WERI-Rb-1 (cell line): ENCODE results near the gene ESR2.
"Not testable (repeated sequence)": the region's sequence is repeated elsewhere in the genome, so short reads cannot be mapped to it uniquely, and the experiment has no call there.

Experiments used
- DNase-seq: peaks from one replicate; pipeline ENCODE4 v3.0.0-alpha.2; 2020
- H3K27ac ChIP-seq: fragments of 250-450 bp; sonication (Bioruptor Pico); 2 replicates; pipeline ENCODE4 v1.5.1; 2020; ENCODE audit warnings: mild to moderate bottlenecking, moderate library complexity
- H3K27me3 ChIP-seq: fragments of 250-450 bp; sonication (Bioruptor Pico); 2 replicates; pipeline ENCODE4 v1.5.1; 2021; ENCODE audit warnings: mild to moderate bottlenecking, low read depth, moderate library complexity; ENCODE audit not compliant: insufficient read depth, severe bottlenecking
- H3K36me3 ChIP-seq: fragments of 250-450 bp; sonication (Bioruptor Pico); 2 replicates; pipeline ENCODE4 v1.5.1; 2020; ENCODE audit warnings: mild to moderate bottlenecking, moderate library complexity
- H3K4me3 ChIP-seq: 2 replicates; pipeline ENCODE4 v1.5.1; 2011; ENCODE audit warnings: low read depth, mild to moderate bottlenecking, control low read depth, low read length
- H3K9me3 ChIP-seq: fragments of 250-450 bp; sonication (Bioruptor Pico); 2 replicates; pipeline ENCODE4 v1.5.1; 2021; ENCODE audit warnings: mild to moderate bottlenecking, moderate library complexity; ENCODE audit not compliant: severe bottlenecking
- TF ChIP-seq, protein P1 (sequence below): IDR thresholded peaks from 2 replicates; pipeline ENCODE4 v1.5.1; 2011; ENCODE audit warnings: low read depth, mild to moderate bottlenecking, control low read depth, inconsistent platforms, low read length

ESR2 gene

DNA sequence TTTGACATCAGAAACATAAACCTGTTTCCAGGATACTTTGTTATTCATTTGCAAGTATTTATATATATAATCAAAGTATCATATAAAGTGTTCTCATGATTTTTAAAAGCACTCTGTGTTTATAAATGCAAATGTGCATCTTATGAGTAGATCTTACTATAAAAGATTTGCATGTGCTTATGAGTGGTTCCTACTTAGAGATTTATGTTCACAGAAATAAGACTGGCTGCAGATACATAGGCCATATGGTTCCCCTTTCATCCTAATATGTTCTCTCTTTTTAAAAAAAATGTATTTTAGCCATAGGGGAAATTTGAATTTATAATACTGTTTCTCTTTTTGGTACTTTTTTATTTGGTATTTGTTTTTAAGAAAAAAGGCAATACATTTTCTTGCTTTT, 174.2 kb downstream of the ESR2 start:
- H3K27me3 ChIP-seq: no peaks in the 10 kb centered on the region
- H3K27ac ChIP-seq: no peak overlapping the region
- DNase-seq: no peak
- no peak overlapping the region for H3K4me3 ChIP-seq
- H3K9me3 ChIP-seq: no peaks in the 10 kb centered on the region
- peaks cover 47% of the 10 kb centered on the region for H3K36me3 ChIP-seq
- TF ChIP-seq, protein P1, sequence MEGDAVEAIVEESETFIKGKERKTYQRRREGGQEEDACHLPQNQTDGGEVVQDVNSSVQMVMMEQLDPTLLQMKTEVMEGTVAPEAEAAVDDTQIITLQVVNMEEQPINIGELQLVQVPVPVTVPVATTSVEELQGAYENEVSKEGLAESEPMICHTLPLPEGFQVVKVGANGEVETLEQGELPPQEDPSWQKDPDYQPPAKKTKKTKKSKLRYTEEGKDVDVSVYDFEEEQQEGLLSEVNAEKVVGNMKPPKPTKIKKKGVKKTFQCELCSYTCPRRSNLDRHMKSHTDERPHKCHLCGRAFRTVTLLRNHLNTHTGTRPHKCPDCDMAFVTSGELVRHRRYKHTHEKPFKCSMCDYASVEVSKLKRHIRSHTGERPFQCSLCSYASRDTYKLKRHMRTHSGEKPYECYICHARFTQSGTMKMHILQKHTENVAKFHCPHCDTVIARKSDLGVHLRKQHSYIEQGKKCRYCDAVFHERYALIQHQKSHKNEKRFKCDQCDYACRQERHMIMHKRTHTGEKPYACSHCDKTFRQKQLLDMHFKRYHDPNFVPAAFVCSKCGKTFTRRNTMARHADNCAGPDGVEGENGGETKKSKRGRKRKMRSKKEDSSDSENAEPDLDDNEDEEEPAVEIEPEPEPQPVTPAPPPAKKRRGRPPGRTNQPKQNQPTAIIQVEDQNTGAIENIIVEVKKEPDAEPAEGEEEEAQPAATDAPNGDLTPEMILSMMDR: no peak

DNA sequence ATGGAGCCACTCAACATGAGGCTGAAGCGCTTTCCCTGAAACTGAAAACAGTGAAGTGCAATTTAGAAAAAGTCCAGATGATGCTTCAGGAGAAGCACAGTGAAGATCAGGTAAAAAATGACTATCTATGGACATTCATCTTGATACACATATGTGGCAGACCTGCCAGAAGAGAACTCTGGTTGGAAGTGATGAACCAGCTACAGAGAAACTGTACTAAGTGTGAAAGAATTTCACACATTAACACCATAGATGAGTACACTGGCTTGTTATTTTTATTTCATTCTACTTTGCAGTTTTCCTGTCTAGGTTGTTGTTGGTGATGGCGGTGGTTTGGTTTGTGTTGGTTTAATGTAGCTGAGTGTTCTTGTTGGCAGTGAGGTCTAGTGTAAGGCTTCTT, 174.7 kb downstream of the ESR2 start:
- Histone ChIP-seq H3K4me3 (no peak overlapping the region), H3K27me3 (no peaks in the 10 kb centered on the region), H3K9me3 (no peaks in the 10 kb centered on the region), H3K36me3 (peaks cover 47% of the 10 kb centered on the region), H3K27ac (no peak overlapping the region)
- TF ChIP-seq, protein P1: no peak
- DNase-seq: no peak

DNA sequence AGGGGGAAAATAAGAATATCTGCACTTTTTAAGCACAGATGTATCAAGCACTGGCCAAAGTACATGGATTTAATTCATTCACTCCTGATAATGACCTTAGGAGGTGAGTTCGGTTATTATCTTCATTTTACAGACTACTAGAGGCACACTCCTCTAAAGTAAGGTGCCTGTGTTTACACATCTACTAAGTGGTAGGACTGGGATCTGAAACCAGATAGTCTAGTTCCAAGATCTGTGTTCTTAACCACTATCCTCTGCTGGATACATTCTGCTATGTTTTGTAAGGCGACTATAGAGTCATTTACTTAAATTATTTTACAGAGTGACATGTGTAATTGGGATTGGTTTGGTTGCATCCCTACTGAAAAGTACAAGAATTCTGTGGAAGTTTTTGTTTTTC, 175.3 kb downstream of the ESR2 start:
- no peak overlapping the region for H3K27ac ChIP-seq
- TF ChIP-seq, protein P1: no peak
- H3K4me3 ChIP-seq: no peak overlapping the region
- H3K36me3 ChIP-seq: peaks cover 45% of the 10 kb centered on the region
- no peak for DNase-seq
- no peaks in the 10 kb centered on the region for H3K27me3 ChIP-seq
- no peaks in the 10 kb centered on the region for H3K9me3 ChIP-seq

DNA sequence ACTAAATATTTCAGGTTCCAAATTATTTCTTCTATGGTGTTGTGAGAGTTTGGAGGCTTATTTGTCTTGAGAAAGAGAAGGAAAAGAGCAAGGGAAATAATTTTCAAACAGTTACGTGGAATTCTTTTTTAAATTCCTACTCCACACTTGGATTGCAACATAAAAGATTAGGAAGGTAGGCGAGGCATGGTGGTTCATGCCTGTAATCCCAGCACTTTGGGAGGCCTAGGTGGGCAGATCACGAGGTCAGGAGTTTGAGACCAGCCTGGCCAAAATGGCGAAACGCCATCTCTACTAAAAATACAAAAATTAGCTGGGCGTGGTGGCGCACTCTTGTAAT, 175.8 kb downstream of the ESR2 start:
- not testable (repeated sequence) for H3K9me3 ChIP-seq, H3K4me3 ChIP-seq, DNase-seq, H3K27me3 ChIP-seq, H3K27ac ChIP-seq
- H3K36me3 ChIP-seq: peaks cover 43% of the 10 kb centered on the region

DNA sequence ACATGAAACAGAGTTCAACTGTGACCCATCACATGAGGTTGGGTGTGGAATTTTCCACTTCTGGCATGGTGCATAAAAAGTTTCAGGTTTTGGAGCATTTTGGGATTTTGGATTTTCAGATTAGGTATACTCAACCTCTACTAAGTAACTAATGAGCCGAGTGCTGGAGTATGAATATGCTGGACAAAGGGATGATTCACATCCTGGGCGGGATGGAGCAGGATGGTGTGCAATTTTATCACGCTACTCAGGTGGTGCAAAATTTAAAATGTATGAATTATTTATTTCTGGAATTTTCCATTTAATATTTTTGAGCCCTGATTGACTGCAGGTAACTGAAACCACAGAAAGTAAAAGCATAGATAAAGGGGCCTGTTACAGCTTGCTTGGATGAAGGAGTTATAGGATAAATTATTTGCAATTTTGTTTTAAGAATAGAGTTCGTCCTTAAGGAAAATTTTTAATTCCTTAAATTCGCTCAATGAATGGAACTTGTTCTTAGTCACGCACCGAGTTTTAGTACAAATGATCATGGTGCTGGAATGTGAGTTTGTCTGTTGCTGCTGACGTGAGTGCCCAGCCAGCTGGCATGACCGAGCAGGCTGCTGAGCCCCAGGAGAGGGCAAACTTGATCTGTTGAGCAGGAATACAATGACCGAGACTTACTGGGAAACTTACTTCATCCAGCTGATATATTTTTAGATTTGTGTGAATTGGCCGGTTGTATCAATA, 176.3 kb downstream of the ESR2 start:
- Histone ChIP-seq H3K27me3 (no peaks in the 10 kb centered on the region), H3K36me3 (peaks cover 41% of the 10 kb centered on the region), H3K9me3 (no peaks in the 10 kb centered on the region), H3K4me3 (no peak overlapping the region), H3K27ac (no peak overlapping the region)
- no peak for DNase-seq
- TF ChIP-seq, protein P1: no peak

DNA sequence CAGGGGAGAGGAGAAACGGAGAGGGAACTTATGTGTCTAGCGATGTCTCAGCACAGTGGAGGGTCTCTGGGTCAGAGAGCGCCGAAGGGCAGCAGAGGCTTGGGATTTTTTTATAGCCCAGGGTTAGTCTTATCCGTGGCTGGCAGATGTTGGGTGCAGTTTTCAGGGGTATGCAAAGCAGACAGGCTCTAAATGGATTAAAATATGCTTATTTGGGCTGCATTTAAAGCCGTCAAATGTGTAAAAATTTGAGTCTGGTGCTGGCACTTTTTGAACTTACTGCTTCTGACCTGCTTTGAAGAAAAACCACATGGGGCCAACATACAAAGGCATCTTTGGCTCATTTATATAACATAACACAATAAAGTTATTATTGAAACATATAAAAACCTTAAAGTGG, 178.8 kb downstream of the ESR2 start:
- no peaks in the 10 kb centered on the region for H3K9me3 ChIP-seq
- DNase-seq: no peak
- no peak overlapping the region for H3K4me3 ChIP-seq
- H3K36me3 ChIP-seq: peaks cover 23% of the 10 kb centered on the region
- no peak overlapping the region for H3K27ac ChIP-seq
- no peaks in the 10 kb centered on the region for H3K27me3 ChIP-seq
- TF ChIP-seq, protein P1: no peak
